ENCODE data around the gene CCER1. TPM values are rescaled to one million over a fixed set of nuclear protein-coding genes. Genes with fewer than 3 reads are reported as not detected.

The CCER1 gene
- total RNA-seq, 4 donors from 2014 or later, result not detected

DNA sequence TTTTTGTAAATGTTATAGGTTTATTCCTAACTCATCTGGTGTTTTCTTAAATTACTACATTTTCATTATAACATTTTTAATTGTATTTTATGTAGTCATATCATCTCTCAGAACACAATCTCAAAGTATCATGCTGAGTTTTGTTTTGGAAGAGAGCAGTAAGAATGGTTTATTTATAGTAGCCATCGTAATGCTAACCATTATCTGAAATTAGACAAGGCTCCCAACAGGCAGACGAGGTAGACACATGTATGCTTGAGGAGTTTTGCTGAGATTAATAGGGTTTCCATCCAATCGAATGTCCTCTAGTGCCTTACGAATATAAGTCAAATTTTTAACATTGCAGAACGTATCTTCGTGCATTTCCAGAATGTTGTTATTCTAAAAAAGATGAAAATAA lies 9.0 kb upstream of the CCER1 start:
- no peak overlapping the region for H3K4me3 ChIP-seq
- no peaks in the 10 kb centered on the region for H3K9me3 ChIP-seq
- intact Hi-C loops (cut with DNase I; ENCODE audit: low total_unique reads), result no loop called here
- no peak for TF ChIP-seq POLR2A (IDR thresholded peaks at IDR 0.05)
- TF ChIP-seq CTCF (IDR thresholded peaks at IDR 0.05), result no peak
- H3K36me3 ChIP-seq, result no peaks in the 10 kb centered on the region
- H3K27ac ChIP-seq, result no peak overlapping the region
- no peak for DNase-seq
- H3K4me1 ChIP-seq, result no peaks in the 10 kb centered on the region
- H3K27me3 ChIP-seq, result no peaks in the 10 kb centered on the region

DNA sequence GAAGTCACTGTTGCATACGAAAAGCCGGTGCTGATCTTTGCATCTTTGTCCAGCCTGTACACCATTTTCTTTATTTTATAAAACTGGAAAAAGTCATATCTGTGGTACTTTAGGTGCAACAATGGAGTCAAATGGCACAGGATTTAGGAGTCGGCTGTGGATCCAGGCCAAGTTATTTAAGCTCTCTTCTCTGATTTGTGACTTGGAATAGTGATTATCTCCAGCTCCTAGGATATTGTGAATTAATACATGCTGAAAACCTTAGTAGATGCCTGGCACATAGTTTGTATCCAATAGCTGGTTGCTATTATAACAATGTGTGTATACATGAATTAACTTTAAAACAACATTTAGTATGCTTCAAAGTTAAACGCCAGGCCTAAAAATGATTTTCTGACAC lies 6.2 kb upstream of the CCER1 start:
- H3K27me3 ChIP-seq, result no peaks in the 10 kb centered on the region
- DNase-seq, result no peak
- TF ChIP-seq CTCF (IDR thresholded peaks at IDR 0.05) (no peak), POLR2A (IDR thresholded peaks at IDR 0.05) (no peak)
- H3K36me3 ChIP-seq, result no peaks in the 10 kb centered on the region
- intact Hi-C loops (cut with DNase I; ENCODE audit: low total_unique reads), result no loop called here
- no peaks in the 10 kb centered on the region for H3K4me1 ChIP-seq
- no peak overlapping the region for H3K27ac ChIP-seq
- no peak overlapping the region for H3K4me3 ChIP-seq
- no peaks in the 10 kb centered on the region for H3K9me3 ChIP-seq

GRCh38 chr12:90959538-90960139 lies 4.7 kb upstream of the CCER1 start:
- TF ChIP-seq POLR2A (IDR thresholded peaks at IDR 0.05) (no peak), CTCF (IDR thresholded peaks at IDR 0.05) (peak; percentile 58 to 71 (median 69))

GRCh38 chr12:90959032-90959431 lies 4.1 kb upstream of the CCER1 start:
- intact Hi-C loops (cut with DNase I; ENCODE audit: low total_unique reads), result no loop called here
- no peak for DNase-seq
- Histone ChIP-seq H3K9me3 (no peaks in the 10 kb centered on the region), H3K27me3 (no peaks in the 10 kb centered on the region), H3K27ac (no peak overlapping the region), H3K36me3 (no peaks in the 10 kb centered on the region), H3K4me3 (no peak overlapping the region), H3K4me1 (no peaks in the 10 kb centered on the region)
- TF ChIP-seq CTCF (IDR thresholded peaks at IDR 0.05) (peak in 3 of 4 experiments; percentile 24 to 35 (median 29)), POLR2A (IDR thresholded peaks at IDR 0.05) (no peak)

More at GRCh38 chr12:90959538-90960139, 4.7 kb upstream of the CCER1 start:
- Histone ChIP-seq H3K4me3 (no peak overlapping the region), H3K36me3 (no peaks in the 10 kb centered on the region), H3K27me3 (no peaks in the 10 kb centered on the region), H3K4me1 (no peaks in the 10 kb centered on the region), H3K27ac (no peak overlapping the region), H3K9me3 (no peaks in the 10 kb centered on the region)
- intact Hi-C loops (cut with DNase I; ENCODE audit: low total_unique reads), result no loop called here
- DNase-seq, result peak in 1 of 2 donors; percentile 43

DNA sequence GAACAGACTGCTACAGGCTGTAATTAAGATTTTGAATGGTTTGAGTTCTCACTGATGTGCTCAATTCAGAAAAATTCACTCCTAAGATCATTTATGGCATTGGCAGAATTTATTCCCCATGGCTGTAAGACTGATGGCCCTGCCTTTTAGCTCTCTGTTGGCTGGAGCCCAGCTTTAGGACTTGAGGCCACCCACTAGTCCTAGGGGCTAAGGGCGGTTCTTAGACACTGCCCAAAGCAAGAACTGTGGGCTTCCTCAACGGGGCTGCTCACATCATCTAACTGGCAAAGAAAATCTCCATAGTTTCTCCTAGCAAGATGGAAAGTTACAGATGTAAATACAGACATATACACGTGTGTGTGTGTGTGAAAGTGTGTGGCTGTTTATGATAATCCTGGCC lies 3.4 kb upstream of the CCER1 start:
- no peaks in the 10 kb centered on the region for H3K27me3 ChIP-seq
- H3K4me3 ChIP-seq, result no peak overlapping the region
- no peaks in the 10 kb centered on the region for H3K9me3 ChIP-seq
- intact Hi-C loops (cut with DNase I; ENCODE audit: low total_unique reads), result no loop called here
- no peaks in the 10 kb centered on the region for H3K4me1 ChIP-seq
- no peak for DNase-seq
- H3K36me3 ChIP-seq, result no peaks in the 10 kb centered on the region
- TF ChIP-seq POLR2A (IDR thresholded peaks at IDR 0.05) (no peak), CTCF (IDR thresholded peaks at IDR 0.05) (no peak)
- no peak overlapping the region for H3K27ac ChIP-seq
